ENCODE measurements around the gene KRTAP10-9.
"Not testable (repeated sequence)": the region's sequence is repeated elsewhere in the genome, so short reads cannot be mapped to it uniquely, and the experiment has no call there.

The KRTAP10-9 gene

DNA sequence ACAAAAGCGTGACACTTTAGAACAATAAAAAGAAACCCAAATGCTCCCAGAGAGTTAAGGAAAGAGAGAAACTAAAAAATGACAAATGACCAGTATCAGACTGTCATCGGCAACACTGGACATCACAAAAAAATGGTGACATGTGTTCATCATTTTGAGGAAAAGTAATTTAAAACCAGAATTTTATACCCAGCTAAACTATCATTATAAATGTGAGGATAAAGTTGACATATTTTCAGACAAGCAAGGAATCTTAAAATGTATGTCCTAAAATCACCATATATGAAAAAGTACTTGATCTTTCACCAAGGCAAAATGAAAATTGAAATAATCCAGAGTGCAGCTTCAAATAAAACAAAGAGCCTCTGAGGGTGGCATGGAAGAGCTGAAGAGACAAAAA lies 18.0 kb downstream of the KRTAP10-9 start:
- no peak for DNase-seq

DNA sequence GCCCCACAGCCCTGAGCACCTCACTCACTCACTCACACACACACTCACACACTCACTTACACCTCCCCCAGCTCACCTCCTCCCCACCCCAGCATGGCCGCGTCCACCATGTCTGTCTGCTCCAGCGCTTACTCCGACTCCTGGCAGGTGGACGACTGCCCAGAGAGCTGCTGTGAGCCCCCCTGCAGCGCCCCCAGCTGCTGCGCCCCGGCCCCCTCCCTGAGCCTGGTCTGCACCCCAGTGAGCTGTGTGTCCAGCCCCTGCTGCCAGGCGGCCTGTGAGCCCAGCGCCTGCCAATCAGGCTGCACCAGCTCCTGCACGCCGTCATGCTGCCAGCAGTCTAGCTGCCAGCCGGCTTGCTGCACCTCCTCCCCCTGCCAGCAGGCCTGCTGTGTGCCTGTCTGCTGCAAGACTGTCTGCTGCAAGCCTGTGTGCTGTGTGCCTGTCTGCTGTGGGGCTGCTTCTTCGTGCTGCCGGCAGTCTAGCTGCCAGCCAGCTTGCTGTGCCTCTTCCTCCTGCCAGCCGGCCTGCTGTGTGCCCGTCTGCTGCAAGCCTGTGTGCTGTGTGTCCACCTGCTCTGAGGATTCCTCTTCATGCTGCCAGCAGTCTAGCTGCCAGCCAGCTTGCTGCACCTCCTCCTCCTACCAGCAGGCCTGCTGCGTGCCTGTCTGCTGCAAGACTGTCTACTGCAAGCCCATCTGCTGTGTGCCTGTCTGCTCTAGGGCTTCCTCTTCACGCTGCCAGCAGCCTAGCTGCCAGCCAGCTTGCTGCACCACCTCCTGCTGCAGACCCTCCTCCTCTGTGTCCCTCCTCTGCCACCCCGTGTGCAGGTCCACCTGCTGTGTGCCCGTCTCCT lies 19.7 kb downstream of the KRTAP10-9 start, which contains the start of gene KRTAP10-11:
Gene KRTAP10-11 (plus strand): TSS at position 49 of the 856 bp plus-strand sequence. CDS start 45 bp downstream, at position 94.
- DNase-seq, result not testable (repeated sequence)

DNA sequence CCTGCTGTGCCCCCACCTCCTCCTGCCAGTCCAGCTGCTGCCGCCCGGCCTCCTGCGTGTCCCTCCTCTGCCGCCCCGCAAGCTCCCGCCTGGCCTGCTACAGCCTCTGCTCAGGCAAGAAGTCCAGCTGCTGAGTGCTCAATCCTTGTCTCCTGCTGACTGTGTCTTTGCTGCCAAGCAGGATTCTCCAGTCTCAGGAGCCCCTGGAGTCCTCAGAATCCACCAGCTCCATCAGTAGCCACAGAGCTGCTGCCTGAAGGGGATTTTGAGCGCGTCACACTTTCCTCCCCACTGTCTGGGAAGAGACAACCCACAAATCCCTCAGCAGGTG lies 20.3 kb downstream of the KRTAP10-9 start:
- no peak for DNase-seq

DNA sequence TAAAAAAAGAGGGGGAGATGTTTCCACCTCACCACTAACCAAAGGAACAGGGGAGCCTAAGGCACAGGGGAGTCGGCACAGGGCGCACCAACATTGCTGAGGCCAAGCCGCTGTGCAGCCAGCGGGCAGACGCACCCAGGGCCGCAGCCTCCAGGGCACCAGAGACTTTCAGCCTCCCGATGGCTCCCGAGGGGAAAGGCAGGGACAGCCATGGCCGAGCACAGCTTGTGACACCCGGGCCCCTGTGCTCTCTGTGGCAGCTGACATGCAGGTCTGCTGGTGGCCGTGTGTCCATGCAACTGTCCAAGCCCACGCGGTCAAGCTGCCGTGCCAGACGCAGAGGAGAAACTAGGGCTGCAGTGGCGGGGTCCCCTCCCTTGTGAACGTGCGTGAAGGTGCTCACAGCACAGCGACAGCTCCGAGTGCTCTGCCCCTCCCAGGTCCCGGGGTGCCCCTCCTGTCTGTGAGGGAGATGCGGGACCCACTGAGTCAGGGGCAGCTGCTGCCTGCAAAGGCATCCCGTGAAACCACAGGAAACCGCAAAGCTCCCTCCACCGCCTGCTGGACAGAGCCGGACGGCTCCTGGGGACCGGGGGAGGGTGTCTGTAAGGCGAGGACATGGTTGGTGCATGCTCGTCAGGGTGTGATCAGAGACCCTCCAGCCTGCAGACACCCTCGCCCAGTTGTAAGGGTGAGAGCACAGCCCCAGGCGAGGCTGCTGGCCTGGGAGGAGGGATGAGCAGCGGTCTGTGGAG lies 21.8 kb downstream of the KRTAP10-9 start:
- no peak for DNase-seq

DNA sequence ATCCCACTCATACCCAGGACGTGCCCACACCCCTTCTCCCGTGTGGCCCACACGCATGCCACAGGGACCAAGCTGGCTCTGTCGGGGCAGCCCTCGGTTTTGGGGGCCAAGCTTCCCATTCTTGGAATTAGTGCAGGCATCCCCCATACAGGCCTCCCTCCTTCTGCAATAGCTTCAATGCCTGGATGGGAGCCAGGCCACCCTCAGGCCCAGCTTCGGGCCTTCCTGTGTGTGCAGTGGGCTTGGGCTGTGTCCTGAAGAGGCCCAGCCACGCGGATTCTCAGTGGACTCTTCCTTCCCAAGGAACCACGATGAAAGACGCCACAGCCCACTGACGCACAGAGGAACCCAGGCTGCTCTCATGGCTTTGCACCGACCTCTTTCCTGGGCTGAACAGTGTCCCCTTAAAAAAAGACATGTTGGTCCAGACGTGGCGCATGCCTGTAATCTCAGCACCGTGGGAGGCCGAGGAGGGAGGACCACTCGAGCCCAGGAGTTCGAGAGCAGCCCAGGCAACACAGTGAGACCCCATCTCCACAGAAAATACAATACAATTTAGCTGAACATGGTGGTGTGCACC lies 22.7 kb downstream of the KRTAP10-9 start:
- no peak for DNase-seq

DNA sequence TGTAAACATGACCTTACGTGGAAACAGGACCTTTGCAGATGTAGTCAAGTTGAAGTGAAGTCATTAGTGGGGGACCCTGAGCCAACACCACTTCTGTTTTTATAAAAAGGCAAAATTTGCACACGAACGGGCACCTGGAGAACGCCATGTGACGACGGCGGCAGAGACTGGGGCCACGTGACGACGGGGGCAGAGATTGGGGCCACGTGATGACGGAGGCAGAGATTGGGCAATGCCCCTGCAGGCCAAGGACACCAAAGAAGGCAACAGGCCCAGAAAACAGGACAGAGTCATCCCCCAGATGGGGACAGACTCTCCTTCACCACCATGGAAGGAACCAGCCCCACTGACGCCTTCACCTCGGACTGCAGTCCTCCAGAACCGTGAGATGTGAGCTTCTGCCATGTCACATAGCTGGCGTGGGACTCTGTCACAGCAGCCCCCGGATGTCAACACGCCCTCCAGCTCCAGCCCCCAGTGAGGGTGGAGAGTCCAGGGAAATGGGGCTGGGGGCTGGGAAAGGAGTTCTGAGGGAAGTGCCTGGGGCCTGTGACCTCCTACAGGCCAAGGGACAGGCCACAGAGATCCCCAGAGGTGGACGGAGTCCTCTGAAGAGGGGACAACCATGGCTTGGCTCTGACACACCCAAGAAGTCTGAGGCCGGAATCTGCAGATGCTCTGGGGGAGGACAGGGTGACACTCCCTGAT lies 23.5 kb downstream of the KRTAP10-9 start:
- no peak for DNase-seq

DNA sequence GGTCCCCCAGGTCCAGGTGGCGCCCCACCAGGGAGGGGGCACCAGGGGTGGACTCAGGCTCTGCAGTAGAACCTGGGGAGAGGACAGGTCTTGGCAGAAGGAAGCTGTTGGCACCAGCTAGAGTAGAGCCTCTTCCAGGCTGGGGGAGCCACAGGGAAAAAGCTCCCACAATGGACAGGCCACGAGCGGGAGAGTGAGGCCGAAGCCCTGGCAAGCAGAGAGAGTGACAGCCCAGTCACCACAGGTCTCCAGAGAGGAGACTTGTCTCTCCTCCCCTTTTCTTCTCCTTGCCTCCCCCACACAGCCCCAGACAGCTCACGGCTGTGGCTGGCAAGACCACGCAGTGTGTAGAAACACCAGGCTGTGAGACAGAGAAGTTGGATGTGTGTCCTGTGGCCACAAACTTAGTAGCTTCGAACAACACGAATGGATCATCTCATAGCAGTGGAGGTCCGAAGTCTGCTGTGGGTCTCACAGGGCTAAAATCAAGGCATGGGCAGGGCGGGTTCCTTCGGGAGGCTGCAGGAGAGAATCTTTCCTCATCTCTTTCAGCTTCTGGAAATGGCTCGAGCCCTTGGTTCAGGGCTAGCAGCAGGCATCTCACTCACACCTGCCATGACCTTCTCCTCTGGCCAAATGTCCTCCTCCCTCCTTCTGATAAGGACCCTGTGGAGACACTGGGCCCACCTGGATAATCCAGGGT lies 24.2 kb downstream of the KRTAP10-9 start:
- DNase-seq, result no peak

DNA sequence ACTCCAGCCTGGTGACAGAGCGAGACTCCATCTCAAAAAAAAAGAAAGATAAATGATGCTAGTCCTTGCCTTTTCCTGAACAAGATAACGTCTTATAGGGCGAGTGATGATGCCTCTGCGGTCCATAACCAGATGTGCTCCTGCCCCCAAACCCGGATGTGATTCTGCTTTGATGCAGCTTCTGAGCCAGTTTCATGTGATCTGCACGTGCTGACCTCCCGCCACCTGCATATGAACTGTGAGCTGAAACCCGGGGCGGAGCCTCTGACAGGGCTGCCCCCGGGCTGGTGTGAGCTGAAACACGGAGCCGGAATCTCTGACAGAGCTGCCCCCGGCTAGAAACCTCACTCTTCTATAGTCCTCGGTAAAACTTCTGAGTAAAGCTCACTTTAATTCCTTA lies 26.2 kb downstream of the KRTAP10-9 start:
- no peak for DNase-seq

DNA sequence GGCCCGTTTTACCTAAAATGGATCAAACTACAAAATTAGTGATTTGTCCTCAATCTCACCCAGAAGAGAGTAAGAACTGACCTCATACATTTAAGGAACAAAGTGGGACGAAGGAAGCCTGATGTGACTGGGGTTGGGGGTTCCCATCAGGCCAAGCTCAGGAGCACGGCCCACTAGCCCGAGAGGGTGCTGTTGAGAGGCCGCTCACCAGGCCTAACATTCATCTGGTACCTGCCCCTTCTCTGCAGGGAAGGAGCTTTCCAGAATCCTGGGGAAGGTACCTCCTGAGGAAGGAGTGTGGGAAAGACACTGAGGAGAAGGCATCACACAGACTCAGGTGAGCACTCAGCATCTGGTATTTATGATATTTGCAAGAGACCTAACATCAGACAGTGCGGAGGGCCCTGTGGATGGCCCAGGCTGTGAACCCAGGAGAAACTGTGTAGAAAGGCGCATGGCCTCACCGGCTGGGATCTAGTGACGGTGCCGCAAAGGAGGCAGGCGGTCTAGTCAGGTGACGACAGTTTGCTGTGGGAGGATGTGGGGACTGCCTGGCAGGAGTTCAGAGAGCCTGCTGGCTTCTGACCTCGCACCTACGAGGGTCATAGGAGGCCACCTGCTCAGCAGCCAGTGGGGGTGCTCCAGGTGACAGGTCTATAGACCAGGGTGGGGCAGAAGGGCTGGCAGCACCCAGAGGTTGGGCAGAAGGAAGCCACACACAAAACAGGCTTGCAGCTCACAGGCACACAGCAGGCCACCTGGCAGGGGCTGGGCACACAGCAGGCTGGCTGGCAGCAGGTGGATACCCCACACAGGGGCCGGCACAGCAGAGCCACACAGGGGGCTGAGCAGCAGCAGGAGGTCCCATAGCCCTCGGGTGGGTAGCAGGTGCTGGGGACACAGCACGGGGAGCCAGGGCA lies 27.0 kb downstream of the KRTAP10-9 start:
- no peak for DNase-seq

DNA sequence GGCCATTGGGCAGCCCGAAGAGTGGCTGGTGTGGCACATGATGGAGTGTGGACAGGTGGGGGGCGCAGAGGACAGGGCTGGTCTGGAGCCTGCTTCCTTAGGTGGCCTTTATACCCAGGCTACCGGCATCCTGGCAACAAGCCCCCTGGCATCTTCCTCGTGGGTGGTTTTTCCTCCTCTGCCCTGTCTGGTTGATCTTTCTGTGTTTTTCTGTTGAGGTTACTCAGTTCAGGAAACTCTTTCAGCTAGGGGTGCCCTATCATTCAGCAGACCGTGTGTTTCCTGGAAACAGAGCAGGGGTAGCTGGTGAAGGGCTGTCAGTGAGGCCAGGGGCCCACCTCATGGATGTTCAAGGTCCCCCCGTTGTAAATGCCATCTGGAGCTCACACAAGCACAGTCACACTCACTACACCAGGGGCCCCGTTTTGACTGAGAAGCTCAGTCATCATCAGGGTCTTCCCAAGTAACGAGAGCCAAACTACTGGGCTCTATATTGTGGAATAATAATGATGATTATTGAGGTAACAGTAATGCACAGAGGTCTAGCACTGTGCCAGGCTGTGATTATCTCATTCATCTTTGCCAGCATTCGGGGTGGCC lies 27.8 kb downstream of the KRTAP10-9 start, which contains the start of gene KRTAP12-4:
Gene KRTAP12-4 (minus strand): TSS at position 84 of the 600 bp plus-strand sequence. CDS start 45 bp downstream, at position 39.
- no peak for DNase-seq

DNA sequence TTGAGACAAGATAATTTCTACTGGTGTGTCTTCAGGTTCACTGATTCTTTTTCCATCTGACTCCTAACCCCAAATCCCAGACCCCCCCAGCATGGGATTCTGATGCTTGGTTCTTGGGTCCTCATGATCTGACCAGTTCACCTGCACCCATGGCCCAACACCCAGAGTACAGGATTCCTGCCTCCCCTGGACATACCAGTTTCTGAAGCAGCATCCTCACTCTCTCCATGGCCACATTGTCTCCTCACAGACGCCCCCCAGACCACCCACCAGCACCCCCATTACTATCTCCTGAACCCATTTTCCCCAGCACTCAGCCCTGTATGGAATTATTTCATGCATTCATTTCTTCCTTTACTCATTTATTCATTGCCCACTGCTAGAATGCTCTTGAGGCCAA lies 30.0 kb downstream of the KRTAP10-9 start:
- DNase-seq, result no peak

DNA sequence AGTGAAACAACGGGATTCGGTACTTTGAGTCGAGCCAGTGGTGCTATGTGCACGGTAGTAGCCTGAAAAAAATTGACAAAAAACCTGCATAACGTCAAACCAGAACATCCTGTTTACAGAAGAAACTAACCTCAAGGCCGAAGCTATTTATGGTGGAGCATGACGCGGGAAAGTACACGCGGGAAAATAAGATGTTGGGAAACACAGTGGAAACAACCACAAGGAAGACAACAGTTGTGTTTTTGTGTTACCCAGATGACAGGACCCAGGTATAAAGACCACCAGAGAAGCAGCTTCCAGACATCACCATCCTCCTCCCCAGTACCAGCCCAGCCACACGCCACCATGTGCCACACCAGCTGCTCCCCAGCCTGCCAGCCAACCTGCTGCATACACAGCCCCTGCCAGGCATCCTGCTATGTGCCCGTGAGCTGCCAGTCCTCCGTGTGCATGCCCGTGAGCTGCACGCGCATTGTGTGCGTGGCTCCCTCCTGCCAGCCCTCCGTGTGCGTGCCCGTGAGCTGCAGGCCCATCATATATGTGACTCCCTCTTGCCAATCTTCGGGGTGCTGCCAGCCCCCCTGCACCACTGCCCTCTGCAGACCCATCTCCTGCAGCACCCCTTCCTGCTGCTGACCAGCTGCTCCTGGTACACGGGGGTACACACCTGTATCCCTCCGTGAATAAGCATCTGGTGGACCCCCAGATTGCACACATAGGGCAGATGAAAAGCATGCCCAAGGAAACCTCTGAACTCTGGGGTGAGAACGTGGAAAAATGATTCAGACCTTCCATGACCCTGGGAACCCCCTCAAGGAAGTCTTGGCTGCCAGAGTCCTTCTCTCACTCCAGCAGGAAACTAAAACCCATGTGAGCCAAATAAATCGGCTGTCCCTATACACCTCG lies 31.0 kb downstream of the KRTAP10-9 start, which contains the start of gene KRTAP12-3:
Gene KRTAP12-3 (plus strand): TSS at position 298 of the 906 bp plus-strand sequence. CDS start 48 bp downstream, at position 346.
- DNase-seq, result no peak

DNA sequence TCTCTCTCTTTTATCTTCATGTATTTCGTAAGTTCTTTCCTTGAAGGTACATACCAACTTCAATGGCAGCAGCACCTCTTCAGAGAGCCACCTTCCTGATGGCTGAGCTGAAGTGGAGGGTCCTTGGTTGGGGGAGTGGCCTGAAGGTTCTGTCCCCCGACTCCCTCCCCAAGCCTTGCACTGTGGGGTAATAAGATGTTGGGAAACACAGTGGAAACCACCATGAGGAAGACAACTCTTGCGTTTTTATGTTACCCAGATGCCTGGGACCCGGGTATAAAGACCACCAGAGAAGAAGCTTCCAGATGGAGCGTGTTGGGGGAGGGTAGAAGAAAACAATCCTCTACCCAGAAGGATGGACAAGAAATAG lies 31.6 kb downstream of the KRTAP10-9 start:
- no peak for DNase-seq

DNA sequence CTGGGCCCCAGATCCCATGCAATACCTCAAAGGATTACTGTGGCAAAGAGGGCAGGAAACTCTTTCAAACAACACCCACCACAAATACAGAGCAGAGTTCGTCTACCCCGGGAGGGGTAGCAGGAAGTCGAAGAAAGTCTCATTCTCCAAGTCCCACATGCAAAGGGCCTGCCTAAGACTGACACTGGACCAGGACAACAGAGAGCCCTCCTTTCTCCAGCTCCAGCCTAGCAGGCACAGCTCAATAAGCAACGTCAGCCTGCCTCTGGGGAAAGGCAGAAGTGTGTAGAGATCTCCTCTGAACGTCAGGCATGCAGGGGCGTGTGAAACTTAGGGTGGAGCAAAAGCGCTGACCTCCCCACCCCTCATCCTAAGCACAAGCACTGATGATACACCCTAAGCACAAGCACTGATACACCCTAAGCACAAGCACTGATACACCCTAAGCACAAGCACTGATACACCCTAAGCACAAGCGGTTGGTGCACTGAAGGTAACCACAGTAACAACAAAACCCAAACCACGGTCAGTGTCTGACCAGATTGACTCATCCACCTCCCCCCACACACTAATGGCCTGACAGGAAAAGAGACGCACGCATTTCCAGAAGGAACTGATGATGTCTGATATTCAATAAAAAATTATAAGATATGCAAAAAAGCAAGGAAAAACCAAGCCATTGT lies 32.2 kb downstream of the KRTAP10-9 start:
- DNase-seq, result no peak

DNA sequence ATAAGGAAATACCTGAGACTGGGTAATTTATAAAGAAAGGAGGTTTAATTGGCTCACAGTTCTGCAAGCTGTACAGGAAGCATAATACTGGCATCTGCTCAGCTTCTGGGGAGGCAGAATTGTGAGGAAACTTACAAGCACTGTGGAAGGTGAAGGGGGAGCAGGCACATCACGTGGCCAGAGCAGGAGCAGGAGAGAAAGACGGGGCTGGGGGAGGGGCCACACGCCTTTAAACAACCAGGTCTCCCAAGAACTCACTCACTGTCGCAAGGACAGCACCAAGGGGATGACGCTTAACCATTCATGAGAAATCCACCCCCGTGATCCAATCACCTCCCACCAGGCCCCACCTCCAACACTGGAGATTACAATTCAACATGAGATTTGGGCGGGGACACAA lies 34.7 kb downstream of the KRTAP10-9 start:
- DNase-seq, result not testable (repeated sequence)

DNA sequence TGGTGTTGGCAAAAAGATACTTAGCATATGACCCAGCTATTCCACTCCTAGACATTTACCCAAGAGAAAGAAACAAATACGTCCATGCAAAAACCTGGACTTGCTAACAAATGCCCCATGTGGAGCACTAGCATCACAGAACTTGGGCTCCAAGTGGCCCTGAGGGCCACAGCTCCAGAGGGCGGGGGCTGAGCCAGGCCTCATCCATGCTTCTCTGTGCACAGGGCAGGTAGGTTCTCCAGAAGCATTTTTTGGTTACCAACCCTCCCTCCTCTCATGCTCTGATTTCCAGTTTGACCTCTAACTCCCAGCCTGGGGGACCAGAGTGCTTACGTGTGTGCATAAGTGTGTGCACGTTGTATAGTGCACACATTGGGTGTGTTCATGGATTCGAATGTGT lies 37.8 kb downstream of the KRTAP10-9 start:
- no peak for DNase-seq

DNA sequence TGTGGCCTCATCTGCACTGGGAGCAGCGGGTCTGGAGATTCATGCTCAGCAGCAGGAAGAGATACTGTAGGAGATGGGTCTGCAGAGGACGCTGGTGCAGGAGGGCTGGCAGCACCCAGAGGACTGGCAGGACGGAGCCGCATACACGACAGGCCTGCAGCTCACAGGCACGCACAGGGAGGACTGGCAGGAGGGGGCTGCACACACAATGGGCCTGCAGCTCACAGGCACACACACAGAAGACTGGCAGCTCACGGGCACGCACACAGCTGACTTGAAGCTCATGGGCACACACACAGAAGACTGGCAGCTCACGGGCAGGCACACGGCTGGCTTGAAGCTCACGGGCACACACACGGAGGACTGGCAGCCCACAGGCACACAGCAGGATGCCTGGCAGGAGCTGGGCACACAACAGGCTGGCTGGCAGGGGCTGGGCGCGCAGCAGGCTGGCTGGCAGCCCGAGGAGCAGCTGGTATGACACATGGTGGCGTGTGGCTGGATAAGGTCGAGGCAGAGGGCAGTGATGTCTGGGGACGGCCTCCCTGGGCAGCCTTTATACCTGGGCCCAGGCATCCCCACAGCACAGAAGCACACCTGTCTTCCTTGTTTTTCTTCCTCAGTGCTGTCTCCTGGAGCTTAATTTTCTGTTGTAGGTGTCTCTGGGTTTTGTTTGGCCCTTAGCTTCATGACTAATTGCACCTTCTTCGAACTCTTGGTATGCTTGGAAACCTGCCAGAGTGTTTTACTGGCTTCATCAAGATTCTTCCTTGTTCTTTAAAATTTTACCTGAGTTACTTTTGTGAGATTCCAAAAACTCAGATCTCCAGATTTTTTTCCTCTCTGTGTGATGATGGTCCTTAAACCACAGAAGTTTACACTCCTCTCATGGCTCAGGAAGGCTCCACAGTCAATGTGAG lies 39.8 kb downstream of the KRTAP10-9 start, which contains the start of gene KRTAP12-2:
Gene KRTAP12-2 (minus strand): TSS at position 527 of the 920 bp plus-strand sequence. CDS start 41 bp downstream, at position 486.
- DNase-seq, result no peak

DNA sequence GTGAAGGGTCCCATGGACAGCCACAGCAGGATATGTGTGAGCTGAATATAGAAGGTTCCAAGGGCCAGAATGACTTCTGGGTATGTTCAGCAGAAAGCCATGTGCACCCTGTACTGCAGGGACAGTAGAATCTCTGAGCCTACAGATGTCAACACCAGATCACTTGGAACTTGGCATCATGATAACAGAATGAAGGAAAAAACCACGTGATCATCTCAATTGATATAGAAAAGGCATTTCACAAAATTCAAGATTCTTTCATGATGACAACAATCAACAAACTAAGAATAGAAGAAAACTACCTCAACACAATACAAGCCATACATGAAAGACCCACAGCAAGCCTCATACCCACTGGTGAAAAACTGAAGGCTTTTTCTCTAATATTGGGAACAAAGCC lies 40.7 kb downstream of the KRTAP10-9 start:
- DNase-seq, result no peak

All from NCI-H774 (cell line).